HL-60 (cell line): ENCODE results near the gene ZNF469.

Experiments used
- GABPA ChIP-seq: IDR thresholded peaks from 2 replicates; pipeline ENCODE4 v1.6.1; 2012; ENCODE audit warnings: low read depth
- POLR2AphosphoS5 ChIP-seq: IDR thresholded peaks from 2 replicates; pipeline ENCODE4 v1.6.1; 2012; ENCODE audit warnings: low read depth
- TF ChIP-seq, protein P1 (sequence below): IDR thresholded peaks from one replicate; pipeline ENCODE4 v1.5.1; 2011; ENCODE audit warnings: low read length, control low read depth, inconsistent platforms; ENCODE audit not compliant: insufficient read depth
- TF ChIP-seq, protein P2 (sequence below): IDR thresholded peaks from 2 replicates; pipeline ENCODE4 v1.6.1; 2012; ENCODE audit warnings: low read depth; ENCODE audit not compliant: insufficient replicate concordance

DNA sequence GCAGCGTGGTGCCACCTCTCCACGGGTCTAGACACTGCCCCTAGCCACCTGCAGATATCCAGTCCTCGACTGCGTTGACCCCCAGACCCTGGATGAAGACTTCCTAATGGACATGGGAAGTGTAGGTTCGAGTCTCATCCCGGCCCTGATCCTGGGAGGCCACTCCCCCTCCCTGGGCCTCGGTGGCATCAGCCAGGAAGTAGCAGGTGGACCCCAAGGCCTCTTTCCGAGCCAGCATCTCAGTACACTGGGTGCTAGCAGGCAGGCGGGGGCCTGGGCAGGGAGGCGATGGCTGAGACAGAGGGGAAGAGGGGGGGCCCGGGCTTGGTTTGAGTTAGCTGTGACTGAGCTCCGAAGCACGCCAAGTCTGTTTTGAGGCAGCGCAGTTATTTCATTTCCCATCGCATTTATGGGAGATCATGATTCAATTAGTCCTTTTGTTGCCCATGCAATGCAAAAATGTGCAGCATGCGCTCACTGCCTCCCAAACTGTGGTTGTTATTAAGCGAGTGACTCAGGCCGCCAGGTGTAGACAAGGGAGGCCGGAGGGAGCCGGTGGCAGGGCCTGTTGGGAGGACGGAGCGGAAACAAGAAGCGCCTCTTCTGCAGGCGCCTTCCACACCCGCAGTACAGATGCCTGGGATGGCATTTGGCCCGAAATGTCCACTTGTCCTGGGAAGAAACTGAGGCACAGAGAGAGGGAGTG is 25.3 kb upstream of the ZNF469 start:
- TF ChIP-seq, protein P1, sequence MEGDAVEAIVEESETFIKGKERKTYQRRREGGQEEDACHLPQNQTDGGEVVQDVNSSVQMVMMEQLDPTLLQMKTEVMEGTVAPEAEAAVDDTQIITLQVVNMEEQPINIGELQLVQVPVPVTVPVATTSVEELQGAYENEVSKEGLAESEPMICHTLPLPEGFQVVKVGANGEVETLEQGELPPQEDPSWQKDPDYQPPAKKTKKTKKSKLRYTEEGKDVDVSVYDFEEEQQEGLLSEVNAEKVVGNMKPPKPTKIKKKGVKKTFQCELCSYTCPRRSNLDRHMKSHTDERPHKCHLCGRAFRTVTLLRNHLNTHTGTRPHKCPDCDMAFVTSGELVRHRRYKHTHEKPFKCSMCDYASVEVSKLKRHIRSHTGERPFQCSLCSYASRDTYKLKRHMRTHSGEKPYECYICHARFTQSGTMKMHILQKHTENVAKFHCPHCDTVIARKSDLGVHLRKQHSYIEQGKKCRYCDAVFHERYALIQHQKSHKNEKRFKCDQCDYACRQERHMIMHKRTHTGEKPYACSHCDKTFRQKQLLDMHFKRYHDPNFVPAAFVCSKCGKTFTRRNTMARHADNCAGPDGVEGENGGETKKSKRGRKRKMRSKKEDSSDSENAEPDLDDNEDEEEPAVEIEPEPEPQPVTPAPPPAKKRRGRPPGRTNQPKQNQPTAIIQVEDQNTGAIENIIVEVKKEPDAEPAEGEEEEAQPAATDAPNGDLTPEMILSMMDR, result no peak
- TF ChIP-seq, protein P2, sequence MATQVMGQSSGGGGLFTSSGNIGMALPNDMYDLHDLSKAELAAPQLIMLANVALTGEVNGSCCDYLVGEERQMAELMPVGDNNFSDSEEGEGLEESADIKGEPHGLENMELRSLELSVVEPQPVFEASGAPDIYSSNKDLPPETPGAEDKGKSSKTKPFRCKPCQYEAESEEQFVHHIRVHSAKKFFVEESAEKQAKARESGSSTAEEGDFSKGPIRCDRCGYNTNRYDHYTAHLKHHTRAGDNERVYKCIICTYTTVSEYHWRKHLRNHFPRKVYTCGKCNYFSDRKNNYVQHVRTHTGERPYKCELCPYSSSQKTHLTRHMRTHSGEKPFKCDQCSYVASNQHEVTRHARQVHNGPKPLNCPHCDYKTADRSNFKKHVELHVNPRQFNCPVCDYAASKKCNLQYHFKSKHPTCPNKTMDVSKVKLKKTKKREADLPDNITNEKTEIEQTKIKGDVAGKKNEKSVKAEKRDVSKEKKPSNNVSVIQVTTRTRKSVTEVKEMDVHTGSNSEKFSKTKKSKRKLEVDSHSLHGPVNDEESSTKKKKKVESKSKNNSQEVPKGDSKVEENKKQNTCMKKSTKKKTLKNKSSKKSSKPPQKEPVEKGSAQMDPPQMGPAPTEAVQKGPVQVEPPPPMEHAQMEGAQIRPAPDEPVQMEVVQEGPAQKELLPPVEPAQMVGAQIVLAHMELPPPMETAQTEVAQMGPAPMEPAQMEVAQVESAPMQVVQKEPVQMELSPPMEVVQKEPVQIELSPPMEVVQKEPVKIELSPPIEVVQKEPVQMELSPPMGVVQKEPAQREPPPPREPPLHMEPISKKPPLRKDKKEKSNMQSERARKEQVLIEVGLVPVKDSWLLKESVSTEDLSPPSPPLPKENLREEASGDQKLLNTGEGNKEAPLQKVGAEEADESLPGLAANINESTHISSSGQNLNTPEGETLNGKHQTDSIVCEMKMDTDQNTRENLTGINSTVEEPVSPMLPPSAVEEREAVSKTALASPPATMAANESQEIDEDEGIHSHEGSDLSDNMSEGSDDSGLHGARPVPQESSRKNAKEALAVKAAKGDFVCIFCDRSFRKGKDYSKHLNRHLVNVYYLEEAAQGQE, result no peak
- TF ChIP-seq POLR2AphosphoS5 (no peak), GABPA (no peak)
